CD4-positive, alpha-beta T cell treated with Interleukin-12 subunit alpha and Interleukin-12 subunit beta, for 1 hour (primary cell): Measurements from ENCODE around the gene USP7.
"Not testable (repeated sequence)": the region's sequence is repeated elsewhere in the genome, so short reads cannot be mapped to it uniquely, and the experiment has no call there.

Experiments used
- DNase-seq: peaks from one replicate; pipeline ENCODE4 v3.0.0-alpha.2; 2020

USP7 gene

GRCh38 chr16:8963821-8964441, at the start of gene USP7:
TSS of gene USP7 (minus strand) at chr16:8963906. CDS start at chr16:8963285, 621 bp downstream.
- peak; percentile 92 for DNase-seq

DNA sequence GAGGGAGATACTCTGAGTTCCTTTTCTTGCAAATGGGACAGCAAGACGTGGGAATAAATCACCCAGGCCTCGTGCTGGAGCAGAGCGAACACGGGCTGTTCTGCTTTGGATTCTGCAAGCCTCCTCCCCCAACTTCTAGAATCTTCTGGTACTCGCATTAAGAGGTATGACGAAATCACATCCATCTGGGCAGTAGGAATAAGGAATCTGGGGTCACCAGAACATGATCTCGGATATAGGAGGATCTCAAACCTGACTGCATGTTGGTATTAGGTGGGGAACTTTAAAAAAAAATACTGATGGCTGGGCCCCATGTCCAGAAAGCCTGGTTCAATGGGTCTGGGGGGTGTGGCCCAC, 49.8 kb upstream of the USP7 start:
- no peak for DNase-seq

GRCh38 chr16:9012848-9013507, 49.3 kb upstream of the USP7 start:
- no peak for DNase-seq

DNA sequence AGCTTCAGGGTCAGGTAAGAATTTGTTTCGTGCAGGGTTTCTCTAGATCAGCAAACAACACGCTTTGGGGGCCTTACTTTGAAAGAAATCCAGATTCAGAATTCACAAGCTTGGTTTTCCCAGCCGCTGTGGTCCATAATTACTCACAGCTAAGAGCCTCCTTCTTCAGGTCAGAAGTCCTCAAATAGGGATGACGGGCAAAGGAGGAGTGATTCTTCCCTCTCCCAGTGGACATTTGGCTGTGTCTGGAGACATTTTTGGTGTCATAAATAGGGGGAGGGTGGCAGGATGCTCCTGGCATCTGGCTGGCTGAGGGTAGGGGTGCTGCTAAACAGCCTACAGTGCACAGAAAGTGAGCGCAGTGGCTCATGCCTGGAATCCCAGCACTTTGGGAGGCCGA, 48.6 kb upstream of the USP7 start:
- DNase-seq = no peak

DNA sequence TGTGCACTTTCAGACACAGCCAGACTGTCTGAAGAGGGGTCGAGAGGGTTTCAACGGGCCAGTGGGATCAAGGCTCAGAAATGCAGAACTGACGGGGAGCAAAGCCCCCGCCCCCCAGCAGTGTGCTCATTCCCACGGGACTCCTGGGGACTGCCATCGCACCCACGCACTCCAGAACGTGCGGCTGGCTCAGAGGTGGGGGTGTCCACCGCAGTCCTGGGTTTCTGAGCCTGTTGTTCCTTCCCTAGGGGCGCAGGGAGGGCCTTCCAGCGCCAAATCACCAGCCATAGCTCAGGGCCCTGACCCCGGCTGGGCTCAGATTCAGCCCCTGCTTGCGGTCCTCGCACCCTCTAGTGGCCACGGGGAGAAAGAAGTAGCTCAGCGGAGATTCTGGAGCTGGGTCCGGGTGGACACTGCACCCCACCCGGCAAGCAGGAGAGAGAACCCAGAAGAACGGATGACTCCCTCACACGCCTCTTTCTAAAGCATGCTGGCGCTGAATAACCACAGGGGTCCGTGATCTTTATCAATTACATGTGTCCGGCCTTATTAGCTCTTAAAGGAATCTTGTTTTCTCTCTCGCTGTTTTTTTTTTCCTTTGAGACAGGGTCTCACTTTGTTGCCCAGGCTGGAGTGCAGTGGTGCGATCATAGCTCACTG, 45.0 kb upstream of the USP7 start:
- peak; percentile 64 for DNase-seq

DNA sequence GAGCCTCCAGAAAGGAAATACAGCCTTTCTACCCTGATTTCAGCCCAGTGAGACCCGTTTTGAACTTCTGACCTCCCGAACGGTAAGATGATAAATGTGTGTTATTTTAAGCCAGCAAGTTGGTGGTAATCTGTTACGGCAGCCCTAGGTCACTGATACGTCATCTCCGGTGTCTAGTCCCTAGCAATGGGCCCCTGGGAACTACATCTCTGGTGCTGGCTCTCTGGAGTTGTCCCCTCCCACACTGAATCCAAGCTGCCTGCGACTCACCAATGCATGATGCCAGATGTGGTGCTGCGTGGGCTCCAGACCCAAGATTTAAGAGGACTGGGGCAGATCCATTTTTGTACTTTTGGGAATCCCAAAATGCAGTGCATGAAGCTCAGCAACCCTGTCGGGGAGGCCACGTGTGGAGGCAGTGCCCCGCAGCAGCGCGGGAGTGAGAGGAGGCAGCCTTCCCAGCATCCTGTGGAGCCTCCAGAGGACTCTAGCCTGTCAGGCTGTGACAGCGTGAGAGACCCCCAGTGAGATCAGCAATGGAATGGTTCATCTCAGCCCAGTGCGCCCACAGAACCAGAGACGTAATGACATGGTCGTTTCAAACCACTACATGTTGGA, 43.6 kb upstream of the USP7 start:
- DNase-seq = no peak

- DNase-seq = no peak
Observed at GRCh38 chr16:9004183-9004582, 40.5 kb upstream of the USP7 start.

- no peak for DNase-seq
Observed at GRCh38 chr16:9003763-9004162, 40.1 kb upstream of the USP7 start.

DNA sequence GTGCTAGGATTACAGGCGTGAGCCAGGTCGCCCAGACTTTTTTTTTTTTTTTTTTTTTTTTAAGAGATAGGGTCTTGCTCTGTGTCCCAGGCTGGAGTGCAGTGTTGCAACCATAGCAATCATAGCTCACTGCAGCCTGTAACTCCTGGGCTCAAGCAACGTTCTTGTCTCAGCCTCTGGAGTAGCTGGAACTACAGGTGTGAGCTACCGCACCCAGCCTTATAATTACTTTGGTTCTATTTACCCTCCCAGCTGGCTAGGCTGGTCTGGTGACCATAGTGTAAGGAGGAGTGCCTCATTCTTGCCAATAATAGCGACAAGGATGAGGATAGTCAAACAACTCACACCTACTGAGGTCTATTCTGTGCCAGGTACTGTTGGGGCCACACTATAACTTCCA, 39.6 kb upstream of the USP7 start:
- DNase-seq = no peak

DNA sequence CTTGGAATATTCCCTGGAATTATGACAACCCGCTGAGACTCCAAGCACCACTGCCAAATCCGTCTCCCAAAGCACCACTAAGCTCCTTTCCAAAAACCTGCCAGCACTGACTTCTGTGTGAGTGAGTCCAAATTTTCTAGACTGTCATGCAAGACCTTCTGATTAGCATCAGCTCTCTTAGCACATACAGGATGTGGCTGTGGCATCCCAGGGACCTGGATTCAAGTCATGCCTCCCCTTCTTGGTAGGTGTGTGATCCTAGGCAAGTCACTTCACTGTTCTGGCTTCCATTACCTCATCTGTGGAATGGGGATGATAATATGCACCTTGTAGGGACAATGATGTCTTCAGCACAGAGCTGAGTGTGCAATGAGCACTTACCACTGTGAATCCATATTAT, 38.3 kb upstream of the USP7 start:
- DNase-seq = no peak

DNA sequence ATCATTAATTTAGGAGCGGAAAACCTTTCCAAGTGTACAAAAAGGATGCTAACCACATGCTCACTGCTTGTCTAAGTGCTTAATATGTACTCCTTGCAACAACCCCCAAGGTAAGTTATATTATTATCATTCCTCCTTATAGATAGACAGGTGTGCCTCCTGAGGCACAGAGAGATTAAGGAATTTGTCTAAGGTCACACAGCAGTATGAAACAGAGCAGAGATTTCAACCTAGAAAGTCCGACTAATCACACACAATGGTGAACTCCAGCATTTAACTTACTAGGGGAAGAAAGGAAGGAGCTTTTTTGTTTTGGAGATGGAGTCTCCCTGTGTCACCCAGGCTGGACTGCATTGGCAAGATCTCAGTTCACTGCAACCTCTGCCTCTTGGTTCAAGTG, 37.0 kb upstream of the USP7 start:
- DNase-seq = no peak

GRCh38 chr16:8999800-9000199, 36.1 kb upstream of the USP7 start:
- no peak for DNase-seq

DNA sequence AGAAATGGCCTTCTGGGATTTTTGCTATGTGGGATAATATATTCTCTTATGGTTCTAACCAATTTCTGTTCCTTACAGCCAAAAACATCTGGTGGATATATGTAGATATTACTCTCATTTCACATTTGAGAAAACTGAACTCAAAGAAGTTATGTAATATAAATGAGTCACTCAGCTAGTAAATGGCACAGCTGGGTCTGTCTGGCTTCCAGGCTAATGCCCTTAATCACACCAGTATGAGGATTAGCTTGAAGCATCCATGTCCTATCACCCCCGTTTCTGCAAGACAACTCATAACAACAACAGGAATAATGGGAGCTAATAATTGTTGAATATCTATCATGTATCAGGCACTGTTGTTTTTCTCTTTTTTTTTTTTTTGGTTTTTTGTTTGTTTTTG, 34.4 kb upstream of the USP7 start:
- no peak for DNase-seq

DNA sequence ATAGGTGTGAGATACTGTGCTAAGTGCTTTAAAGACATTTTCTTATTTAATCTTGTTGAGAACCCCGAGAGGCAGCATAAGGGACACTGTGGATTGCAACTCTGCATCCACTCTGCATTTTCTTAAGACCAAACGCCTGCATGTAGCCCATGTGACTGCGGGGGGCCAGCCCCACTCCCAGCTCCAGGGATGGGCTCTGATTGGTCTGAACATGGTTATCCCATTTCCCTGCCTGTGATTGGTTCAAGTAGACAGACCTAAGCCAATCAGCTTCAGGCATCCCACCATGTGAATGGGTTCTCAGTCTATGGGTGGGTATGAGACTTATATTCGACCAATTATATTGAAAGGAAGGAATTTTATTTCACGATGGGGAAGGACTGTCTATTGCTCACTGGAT, 33.2 kb upstream of the USP7 start:
- no peak for DNase-seq

DNA sequence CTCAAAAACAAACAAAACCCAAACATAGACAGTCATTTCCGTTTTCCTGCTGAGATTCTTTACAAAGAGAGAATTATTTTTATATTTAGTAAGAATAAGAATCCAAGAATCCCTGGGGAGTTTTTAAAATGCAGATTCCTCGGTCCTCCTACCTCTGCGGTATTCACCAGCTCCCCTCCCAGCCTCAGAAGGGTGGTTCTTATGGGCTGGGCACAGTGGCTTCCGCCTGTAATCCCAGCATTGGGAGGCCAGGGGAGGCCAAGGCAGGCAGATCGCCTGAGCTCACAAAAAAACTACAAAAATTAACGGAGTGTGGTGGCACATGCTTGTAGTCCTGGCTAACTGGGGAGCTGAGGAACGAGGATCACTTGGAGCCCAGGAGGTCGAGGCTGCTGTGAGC, 26.7 kb upstream of the USP7 start:
- DNase-seq = no peak

- no peak for DNase-seq
Observed at GRCh38 chr16:8989099-8989878, 25.6 kb upstream of the USP7 start.

DNA sequence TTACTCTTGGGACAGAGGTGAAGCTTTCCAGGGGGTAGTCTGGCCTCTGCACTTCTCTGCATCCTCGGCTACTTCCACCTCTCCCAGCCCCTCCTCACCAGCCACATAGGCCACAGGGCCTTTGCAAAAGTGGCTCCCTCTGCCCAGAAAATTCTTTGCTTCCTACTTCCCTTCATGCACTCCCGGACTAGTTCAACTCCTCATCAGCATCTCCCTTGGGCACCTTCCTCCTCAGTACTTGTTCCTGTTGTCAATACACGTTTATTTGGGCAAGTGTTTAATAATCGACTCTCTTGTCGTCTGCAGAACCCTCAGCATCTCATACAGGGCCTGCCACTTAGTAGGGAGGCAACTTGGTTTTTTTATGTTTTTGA, 23.1 kb upstream of the USP7 start:
- no peak for DNase-seq

DNA sequence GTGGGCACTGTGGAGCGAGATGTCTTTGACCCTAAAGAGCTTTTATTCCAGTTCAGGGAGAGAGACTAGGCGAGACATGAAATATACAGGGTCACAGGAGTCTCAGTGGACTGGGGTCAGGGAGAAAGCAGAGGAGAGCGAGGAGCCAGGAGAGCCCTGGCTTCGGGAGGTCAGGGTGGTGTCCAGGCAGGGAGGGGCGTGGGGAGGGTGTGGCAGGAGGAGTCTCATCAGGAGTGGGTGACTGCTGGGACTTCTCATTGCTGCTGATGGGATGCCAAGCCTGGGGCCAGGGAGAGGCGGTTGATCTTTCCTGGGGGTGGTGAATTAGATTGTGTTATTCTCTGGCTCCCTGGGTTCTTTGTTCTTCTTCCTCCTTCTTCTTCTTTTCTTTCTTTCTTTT, 22.4 kb upstream of the USP7 start:
- no peak for DNase-seq

GRCh38 chr16:8982816-8983215, 19.1 kb upstream of the USP7 start:
- DNase-seq = no peak

- not testable (repeated sequence) for DNase-seq
Observed at GRCh38 chr16:8981901-8982300, 18.2 kb upstream of the USP7 start.

DNA sequence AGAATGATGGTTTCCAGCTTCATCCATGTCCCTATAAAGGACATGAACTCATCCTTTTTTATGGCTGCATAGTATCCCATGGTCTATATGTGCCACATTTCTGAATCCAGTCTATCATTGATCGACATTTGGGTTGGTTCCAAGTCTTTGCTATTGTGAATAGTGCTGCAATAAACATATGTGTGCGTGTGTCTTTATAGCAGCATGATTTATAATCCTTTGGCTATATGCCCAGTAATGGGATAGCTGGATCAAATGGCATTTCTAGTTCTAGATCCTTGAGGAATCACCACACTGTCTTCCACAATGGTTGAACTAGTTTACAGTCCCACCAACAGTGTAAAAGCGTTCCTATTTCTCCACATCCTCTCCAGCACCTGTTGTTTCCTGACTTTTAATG, 12.5 kb upstream of the USP7 start:
- not testable (repeated sequence) for DNase-seq

DNA sequence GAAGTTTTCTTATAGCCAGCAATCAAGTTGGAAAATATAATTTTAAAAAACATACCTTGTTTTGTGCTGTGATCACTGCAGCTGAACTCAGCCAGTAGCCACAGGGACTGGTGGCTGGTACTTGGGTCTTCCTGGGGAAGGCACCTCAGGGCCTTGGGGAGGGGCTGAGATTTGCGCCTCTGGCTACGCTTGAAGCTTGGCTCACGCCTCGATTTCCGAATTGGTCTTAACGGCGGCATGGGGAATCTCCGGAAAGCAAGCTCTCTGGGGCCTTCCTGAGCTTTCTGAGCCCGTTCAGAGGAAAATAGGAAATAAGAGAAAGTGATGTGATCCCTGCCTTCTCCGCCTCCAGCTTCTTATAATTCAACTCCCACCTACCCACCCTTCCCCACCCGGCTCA, 11.3 kb upstream of the USP7 start:
- DNase-seq = no peak

DNA sequence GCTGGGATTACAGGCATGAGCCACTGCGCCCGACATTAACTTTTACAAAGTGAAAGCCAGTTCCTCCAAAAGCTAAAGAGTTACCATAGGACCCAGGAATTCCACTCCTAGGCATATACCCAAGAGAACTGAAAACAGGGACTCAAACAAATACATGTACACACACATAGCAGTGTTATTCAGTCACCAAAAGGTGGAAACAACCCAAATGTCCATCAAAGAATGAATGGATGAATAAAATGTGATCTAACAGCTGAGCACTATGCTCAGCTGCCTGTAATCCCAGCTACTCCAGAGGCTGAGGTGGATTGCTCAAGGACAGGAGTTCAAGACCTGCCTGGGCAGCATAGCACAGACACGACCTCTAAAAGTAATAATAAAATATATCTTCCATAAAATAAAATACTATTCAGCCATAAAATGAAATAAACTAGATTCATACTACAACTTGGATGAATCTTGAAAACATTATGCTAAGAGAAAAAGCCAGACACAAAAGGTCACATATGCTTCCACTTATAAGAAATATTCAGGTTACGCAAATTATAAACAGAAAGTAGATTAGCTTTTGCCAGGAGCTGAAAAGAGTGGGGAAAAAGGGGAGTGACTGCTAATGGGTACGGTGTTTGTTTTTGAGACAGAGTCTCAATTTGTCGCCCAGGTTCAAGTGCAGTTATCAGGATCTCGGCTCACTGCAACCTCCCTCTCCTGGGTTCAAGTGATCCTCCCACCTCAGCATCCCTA, 9.3 kb upstream of the USP7 start:
- no peak for DNase-seq
